Immature natural killer cell (primary cell): ENCODE results near the gene VAMP4. TPM values are rescaled to one million over a fixed set of nuclear protein-coding genes. Genes with fewer than 3 reads are reported as not detected.

ENCODE experiments used
- DNase-seq, 3 donors: peaks; one replicate each; pipeline ENCODE4 v3.0.0; 2022; ENCODE audit warnings: mixed read lengths in 1 of 3
- H3K27ac Mint-ChIP-seq, 6 donors: one replicate each; pipeline ENCODE4 v1.8.0; 2020; ENCODE audit warnings: mixed read lengths in 6 of 6, mild to moderate bottlenecking in 5 of 6, inconsistent platforms in 4 of 6, moderate library complexity in 3 of 6
- H3K27me3 Mint-ChIP-seq, 3 donors: one replicate each; pipeline ENCODE4 v1.8.0; 2020 to 2021; ENCODE audit warnings: low read depth in 3 of 3, mild to moderate bottlenecking in 3 of 3, mixed read lengths in 3 of 3, moderate library complexity in 3 of 3, inconsistent platforms in 1 of 3
- H3K36me3 Mint-ChIP-seq, 3 donors: one replicate each; pipeline ENCODE4 v1.8.0; 2020; ENCODE audit warnings: mixed read lengths in 3 of 3, inconsistent platforms in 2 of 3, mild to moderate bottlenecking in 2 of 3
- H3K4me1 Mint-ChIP-seq, 2 donors: one replicate each; pipeline ENCODE4 v1.8.0; 2020; ENCODE audit warnings: inconsistent platforms in 2 of 2, mild to moderate bottlenecking in 2 of 2, mixed read lengths in 2 of 2, moderate library complexity in 1 of 2
- H3K4me3 Mint-ChIP-seq, 5 donors: one replicate each; pipeline ENCODE4 v1.8.0; 2020; ENCODE audit warnings: mild to moderate bottlenecking in 5 of 5, mixed read lengths in 5 of 5, inconsistent platforms in 3 of 5, moderate library complexity in 3 of 5
- H3K9me3 Mint-ChIP-seq, 6 donors: one replicate each; pipeline ENCODE4 v1.8.0; 2020; ENCODE audit warnings: mild to moderate bottlenecking in 6 of 6, mixed read lengths in 6 of 6, inconsistent platforms in 4 of 6, moderate library complexity in 3 of 6
- polyA plus RNA-seq, 3 donors: library from polyadenylated mRNA; unstranded; fragments of 300-500 nt; fragmentation: Illumina TruSeq; gene quantifications; one replicate each; pipeline ENCODE4 v1.2.3, GENCODE V29; 2021

VAMP4 gene, protein sequence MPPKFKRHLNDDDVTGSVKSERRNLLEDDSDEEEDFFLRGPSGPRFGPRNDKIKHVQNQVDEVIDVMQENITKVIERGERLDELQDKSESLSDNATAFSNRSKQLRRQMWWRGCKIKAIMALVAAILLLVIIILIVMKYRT
- 10 to 100 TPM; 21.7 to 31.1 (median 24.0) TPM for polyA plus RNA-seq

DNA sequence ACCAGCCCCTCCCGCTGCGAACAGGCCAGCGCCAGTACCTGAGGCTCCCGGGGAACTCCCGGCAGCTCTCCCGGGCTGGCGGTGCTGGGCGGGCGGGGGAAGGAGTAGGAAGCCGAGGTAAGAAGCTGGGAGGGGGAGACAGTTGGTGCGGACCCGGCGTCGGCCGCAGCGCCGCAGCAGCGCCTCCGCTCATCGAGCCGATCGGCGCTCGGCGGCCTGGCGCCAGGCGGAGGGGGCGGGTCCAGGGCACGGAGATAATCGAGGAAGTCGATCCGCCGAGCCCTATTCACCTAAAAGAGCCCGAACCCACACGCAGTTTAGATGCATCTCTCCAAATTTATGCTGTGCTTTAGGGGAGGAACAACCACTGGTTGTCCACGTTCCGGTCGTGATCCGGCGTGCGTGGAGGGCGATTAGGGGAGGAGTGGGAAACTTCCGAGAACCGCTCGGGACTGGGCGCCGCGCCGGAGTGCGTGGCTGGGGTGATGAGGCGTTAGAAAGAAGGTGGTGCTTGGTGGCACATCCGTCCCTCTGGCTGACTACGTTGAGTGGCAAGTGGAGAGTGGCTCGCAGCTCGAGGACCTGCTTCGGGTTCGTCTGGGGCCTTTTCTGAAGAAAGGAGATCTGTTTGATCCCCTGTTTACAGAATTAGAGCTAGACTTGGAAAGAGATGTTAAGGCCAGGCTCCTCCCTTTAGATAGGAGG is at the start of gene VAMP4:
VAMP4 (minus strand) TSS at position 194 of the 705 bp plus-strand sequence. CDS start 3,651 bp downstream, outside the sequence.
- H3K27me3 Mint-ChIP-seq, result peaks cover 3 to 7% (median 5%) of the 10 kb centered on the region in 3 donors
- peaks cover 49 to 54% of the 10 kb centered on the region in 2 donors for H3K4me1 Mint-ChIP-seq
- H3K9me3 Mint-ChIP-seq, result no peaks in the 10 kb centered on the region
- H3K4me3 Mint-ChIP-seq, result peak within 1 kb of the TSS; percentile 94 to 99 (median 97)
- H3K27ac Mint-ChIP-seq, result peak within 1 kb of the TSS; percentile 97 to 100 (median 98)
- DNase-seq, result peak; percentile 85 to 88 (median 87)
- peaks cover 1% of the 10 kb centered on the region in 3 donors for H3K36me3 Mint-ChIP-seq

DNA sequence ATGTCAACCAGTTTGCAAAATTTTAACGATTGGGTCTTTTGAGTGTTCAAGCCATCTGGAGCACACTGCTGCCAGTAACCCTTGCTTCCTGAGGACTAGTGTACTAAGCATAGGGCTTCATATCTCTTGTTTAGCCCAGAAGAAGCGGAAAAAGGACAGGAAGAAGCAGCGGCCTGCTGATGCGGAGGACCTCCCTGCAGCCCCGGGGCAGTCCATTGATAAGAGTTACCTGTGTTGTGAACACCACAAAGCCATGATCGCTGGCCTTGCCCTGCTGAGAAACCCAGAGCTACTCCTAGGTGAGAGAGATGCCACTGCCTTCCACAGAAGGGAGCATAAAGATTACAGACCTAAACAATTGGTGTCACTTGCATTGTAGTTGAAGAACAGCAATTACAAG is 48.5 kb upstream of the VAMP4 start:
- H3K27me3 Mint-ChIP-seq, result no peaks in the 10 kb centered on the region
- H3K36me3 Mint-ChIP-seq, result peaks cover 20 to 56% (median 27%) of the 10 kb centered on the region in 3 donors
- no peak for DNase-seq
- H3K27ac Mint-ChIP-seq, result no peak overlapping the region
- peaks cover 15 to 33% of the 10 kb centered on the region in 2 donors for H3K4me1 Mint-ChIP-seq
- no peak overlapping the region for H3K4me3 Mint-ChIP-seq
- H3K9me3 Mint-ChIP-seq, result no peaks in the 10 kb centered on the region

DNA sequence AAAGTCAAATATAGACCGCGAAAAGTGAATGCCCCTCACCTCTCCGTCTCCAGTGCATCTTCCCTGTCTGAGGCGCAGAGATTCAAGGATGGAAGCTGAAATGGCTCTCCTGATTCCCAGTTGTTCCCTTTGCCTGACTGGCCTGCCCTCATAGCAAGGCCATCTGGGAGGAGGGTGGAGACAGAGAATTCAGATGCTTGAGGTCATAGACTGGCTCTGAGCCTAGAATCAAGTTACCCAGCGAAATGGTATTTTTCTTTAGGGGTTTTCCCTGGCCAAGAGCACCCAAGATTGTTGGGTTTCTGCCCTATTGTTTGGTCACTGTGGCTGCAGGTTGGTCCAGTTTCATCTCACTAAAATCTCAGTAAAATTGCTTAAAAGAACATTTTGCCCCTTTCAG is 46.8 kb upstream of the VAMP4 start:
- H3K27ac Mint-ChIP-seq, result no peak overlapping the region
- no peak for DNase-seq
- peaks cover 23 to 38% of the 10 kb centered on the region in 2 donors for H3K4me1 Mint-ChIP-seq
- H3K4me3 Mint-ChIP-seq, result no peak overlapping the region
- peaks cover 18 to 51% (median 27%) of the 10 kb centered on the region in 3 donors for H3K36me3 Mint-ChIP-seq
- H3K9me3 Mint-ChIP-seq, result no peaks in the 10 kb centered on the region
- peaks cover 0 to 1% (median 0%) of the 10 kb centered on the region in 3 donors for H3K27me3 Mint-ChIP-seq

DNA sequence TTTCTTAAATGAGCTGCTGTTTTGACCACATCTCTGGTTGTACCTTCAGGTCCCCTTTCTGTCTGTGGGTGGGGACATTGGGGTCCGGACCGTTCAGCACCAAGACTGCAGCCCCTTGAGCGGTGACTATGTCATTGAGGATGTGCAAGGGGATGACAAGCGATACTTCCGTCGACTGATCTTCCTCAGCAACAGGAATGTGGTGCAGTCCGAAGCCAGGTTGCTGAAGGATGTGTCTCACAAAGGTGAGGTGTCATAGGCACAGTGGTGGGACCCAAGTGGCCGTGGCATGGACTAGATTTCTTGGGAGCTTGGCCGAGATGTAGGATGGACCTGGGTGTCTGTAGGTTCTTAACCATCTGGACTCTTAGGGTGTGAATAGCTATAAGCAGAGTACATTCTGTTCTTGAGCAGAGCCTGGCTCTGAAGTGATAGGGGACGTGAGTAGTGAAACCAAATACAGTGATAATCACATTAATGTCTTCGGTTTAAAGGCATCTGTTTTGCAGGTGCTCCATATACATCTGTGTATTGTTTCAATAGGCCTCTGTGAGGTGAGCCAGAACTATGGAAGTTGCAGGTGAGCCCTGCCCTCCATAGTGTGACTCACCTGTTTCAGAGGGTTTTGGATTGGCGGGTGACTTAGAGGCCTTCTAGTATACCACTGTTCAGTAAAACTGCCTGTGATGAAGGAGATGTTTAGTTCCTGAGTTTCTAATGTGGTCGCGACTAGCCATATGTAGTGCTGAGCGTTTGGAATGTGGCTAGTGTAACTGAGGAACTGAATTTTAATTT is 46.0 kb upstream of the VAMP4 start:
- Mint-ChIP-seq H3K27me3 (peaks cover 0 to 1% (median 0%) of the 10 kb centered on the region in 3 donors), H3K4me3 (no peak overlapping the region), H3K27ac (no peak overlapping the region), H3K36me3 (peaks cover 21 to 52% (median 25%) of the 10 kb centered on the region in 3 donors), H3K9me3 (no peaks in the 10 kb centered on the region), H3K4me1 (peaks cover 28 to 44% of the 10 kb centered on the region in 2 donors)
- DNase-seq, result no peak

DNA sequence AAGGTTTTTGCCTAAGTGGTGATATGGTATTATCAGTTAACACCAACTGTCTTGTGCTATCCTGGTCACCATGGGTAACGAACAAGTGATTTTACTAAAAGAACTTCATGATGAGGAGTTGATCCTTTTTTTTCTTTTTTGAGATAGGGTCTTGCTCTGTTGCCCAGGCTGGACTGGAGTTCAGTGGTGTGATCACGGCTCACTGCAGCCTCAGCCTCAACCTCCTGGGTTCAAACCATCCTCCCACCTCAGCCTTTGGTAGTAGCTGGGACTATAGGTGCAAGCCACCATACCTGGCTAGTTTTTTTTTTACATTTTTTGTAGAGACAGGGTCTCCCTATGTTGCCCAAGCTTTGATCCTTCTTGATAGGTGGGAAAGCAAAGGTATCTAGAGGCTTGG is 44.7 kb upstream of the VAMP4 start:
- Mint-ChIP-seq H3K27me3 (peaks cover under 1 to 6% (median 4%) of the 10 kb centered on the region in 3 donors), H3K4me3 (no peak overlapping the region), H3K27ac (no peak overlapping the region), H3K9me3 (no peaks in the 10 kb centered on the region), H3K36me3 (peaks cover 20 to 50% (median 21%) of the 10 kb centered on the region in 3 donors), H3K4me1 (peaks cover 41 to 58% of the 10 kb centered on the region in 2 donors)
- DNase-seq, result no peak

DNA sequence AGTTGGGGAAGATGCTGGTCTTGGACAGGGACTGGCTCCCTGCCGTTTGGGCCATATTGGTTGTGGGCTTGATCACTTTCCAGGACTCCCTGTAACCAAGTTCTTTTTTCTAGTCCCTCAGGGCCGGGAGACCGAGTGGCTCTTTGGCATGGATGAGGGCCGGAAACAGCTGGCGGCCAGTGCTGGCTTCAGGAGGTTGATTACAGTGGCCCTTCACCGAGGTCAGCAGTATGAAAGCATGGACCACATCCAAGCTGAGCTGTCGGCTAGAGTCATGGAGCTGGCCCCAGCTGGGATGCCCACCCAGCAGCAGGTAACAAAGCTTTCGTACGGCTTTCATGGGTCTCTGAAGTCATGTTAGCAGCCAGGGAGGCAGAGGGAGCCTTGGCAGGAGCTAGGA is 43.9 kb upstream of the VAMP4 start:
- H3K27ac Mint-ChIP-seq, result peak overlapping the region in 2 of 6 donors; percentile 23 to 59
- H3K9me3 Mint-ChIP-seq, result no peaks in the 10 kb centered on the region
- peaks cover 49 to 65% of the 10 kb centered on the region in 2 donors for H3K4me1 Mint-ChIP-seq
- H3K4me3 Mint-ChIP-seq, result no peak overlapping the region
- peaks cover 7 to 11% (median 8%) of the 10 kb centered on the region in 3 donors for H3K27me3 Mint-ChIP-seq
- no peak for DNase-seq
- H3K36me3 Mint-ChIP-seq, result peaks cover 18 to 44% (median 20%) of the 10 kb centered on the region in 3 donors

DNA sequence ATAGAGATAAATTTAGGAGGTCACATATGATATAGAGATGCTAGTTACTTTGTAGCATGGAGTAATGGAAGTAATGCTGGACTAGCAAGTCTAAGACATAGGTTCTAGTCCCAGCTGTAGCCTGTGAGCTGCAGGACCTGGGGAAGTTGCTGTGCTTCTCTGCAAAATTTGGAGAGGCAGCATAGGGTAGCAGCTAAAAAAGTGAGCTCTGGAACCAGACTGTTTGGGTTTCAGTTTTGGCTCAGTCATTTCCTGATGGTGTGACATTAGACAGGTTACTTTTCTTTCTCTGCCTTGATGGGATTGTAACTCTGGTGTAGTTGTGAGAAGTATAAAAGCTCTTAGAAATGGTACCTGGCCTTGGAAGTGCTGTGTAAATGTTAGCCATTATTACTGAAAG is 42.9 kb upstream of the VAMP4 start:
- peaks cover 55 to 67% of the 10 kb centered on the region in 2 donors for H3K4me1 Mint-ChIP-seq
- no peaks in the 10 kb centered on the region for H3K9me3 Mint-ChIP-seq
- peak overlapping the region in 4 of 5 donors; percentile 18 to 43 (median 28) for H3K4me3 Mint-ChIP-seq
- H3K27me3 Mint-ChIP-seq, result peaks cover 7 to 11% (median 8%) of the 10 kb centered on the region in 3 donors
- no peak for DNase-seq
- peak overlapping the region in 5 of 6 donors; percentile 0 to 77 (median 44) for H3K27ac Mint-ChIP-seq
- H3K36me3 Mint-ChIP-seq, result peaks cover 14 to 38% (median 15%) of the 10 kb centered on the region in 3 donors

DNA sequence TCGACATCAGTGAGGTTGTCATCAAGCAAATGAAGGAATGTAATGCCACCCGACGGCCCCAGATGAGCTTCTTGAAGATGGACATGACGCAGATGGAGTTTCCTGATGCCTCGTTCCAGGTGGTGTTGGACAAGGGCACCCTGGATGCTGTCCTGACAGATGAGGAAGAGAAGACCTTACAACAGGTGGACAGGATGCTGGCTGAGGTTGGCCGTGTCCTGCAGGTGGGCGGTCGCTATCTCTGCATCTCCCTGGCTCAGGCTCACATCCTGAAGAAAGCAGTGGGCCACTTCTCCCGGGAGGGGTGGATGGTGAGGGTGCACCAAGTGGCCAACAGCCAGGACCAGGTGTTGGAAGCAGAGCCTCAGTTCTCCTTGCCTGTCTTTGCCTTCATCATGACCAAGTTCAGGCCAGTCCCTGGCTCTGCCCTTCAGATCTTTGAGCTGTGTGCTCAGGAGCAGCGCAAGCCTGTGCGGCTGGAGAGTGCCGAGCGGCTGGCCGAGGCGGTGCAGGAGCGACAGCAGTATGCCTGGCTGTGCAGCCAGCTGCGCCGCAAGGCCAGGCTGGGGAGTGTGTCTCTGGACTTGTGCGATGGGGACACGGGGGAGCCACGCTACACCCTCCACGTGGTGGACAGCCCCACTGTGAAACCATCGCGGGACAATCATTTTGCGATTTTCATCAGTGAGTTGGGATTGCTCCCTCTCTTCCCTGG is 42.1 kb upstream of the VAMP4 start:
- H3K27me3 Mint-ChIP-seq, result peaks cover 7 to 11% (median 8%) of the 10 kb centered on the region in 3 donors
- no peak for DNase-seq
- peaks cover 13 to 32% (median 14%) of the 10 kb centered on the region in 3 donors for H3K36me3 Mint-ChIP-seq
- H3K4me3 Mint-ChIP-seq, result peak overlapping the region in 4 of 5 donors; percentile 3 to 96 (median 71)
- no peaks in the 10 kb centered on the region for H3K9me3 Mint-ChIP-seq
- peak overlapping the region in 3 of 6 donors; percentile 31 to 99 (median 72) for H3K27ac Mint-ChIP-seq
- H3K4me1 Mint-ChIP-seq, result peaks cover 55 to 66% of the 10 kb centered on the region in 2 donors

DNA sequence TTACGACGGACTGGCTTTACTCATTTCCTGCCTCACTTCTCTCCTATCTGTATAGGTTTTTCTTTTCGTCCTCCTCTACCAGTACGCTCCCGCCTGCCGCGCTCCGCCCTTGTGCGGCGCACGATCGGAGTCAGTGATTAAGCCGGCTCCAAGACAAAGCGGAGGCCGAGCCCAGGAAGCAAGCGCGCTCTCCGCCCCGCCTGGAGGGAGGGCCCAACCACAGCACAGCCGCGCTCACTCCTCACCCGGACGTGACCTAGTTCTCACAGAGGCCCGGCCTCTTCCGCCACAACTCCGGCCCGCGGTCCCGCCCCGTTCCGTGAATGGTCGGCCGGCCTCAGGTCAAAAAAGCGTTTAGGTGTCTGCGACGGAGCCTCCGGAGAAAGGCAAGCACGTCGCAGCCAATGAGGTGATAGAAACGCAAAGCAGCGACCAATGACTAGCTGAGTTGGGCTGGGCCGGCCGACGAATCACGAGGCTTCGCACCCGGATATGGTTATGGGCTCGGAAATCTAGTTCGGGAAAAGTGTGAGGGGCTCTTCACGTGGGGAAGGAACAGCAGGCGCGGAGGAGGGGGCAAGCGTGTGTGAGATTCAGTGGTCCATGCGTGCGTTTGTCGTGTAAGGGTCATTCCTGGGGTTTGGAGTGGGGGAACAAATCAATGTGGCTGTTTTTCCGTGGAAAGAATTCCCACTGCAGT is 39.5 kb upstream of the VAMP4 start, which contains the start of gene METTL13:
METTL13 (plus strand) TSS at position 485 of the 700 bp plus-strand sequence. CDS start 308 bp downstream, outside the sequence.
- H3K9me3 Mint-ChIP-seq, result no peaks in the 10 kb centered on the region
- H3K36me3 Mint-ChIP-seq, result peaks cover 4 to 13% (median 5%) of the 10 kb centered on the region in 3 donors
- H3K27me3 Mint-ChIP-seq, result peaks cover 8 to 11% (median 11%) of the 10 kb centered on the region in 3 donors
- H3K4me1 Mint-ChIP-seq, result peaks cover 52 to 57% of the 10 kb centered on the region in 2 donors
- H3K4me3 Mint-ChIP-seq, result peak within 1 kb of the TSS; percentile 93 to 100 (median 96)
- peak; percentile 98 to 99 (median 99) for DNase-seq
- H3K27ac Mint-ChIP-seq, result peak within 1 kb of the TSS; percentile 94 to 99 (median 96)

DNA sequence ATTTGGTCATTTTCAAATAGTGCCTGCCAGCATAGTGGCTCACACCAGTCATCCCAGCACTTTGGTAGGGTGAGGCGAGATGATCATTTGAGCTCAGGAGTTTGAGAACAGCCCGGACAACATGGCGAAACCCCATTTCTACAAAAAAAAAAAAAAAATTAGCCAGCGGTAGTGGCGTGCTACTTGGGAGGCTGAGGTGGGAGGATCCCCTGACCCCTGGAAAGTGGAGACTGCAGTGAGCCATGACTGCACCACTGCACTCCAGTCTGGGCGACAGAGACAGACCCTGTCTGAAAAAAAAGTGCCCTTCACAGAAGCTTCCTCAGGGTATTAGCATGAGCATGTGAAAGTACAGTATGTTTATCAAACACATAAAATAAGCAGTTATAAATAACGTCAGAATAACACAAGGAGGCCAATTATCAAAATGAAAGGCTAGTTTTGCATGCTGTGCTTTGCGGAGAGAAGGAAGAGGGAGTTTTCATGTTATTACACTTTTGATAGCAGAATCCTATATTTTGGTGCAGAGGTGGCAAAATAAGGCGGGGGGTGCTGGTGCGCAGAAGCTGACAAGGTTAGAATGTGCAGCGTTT is 38.8 kb upstream of the VAMP4 start:
- DNase-seq, result no peak
- peaks cover 8 to 14% (median 11%) of the 10 kb centered on the region in 3 donors for H3K27me3 Mint-ChIP-seq
- peak overlapping the region; percentile 94 to 99 (median 96) for H3K27ac Mint-ChIP-seq
- peaks cover 51 to 53% of the 10 kb centered on the region in 2 donors for H3K4me1 Mint-ChIP-seq
- H3K9me3 Mint-ChIP-seq, result no peaks in the 10 kb centered on the region
- H3K4me3 Mint-ChIP-seq, result peak overlapping the region; percentile 93 to 100 (median 96)
- peaks cover 4 to 13% (median 5%) of the 10 kb centered on the region in 3 donors for H3K36me3 Mint-ChIP-seq

DNA sequence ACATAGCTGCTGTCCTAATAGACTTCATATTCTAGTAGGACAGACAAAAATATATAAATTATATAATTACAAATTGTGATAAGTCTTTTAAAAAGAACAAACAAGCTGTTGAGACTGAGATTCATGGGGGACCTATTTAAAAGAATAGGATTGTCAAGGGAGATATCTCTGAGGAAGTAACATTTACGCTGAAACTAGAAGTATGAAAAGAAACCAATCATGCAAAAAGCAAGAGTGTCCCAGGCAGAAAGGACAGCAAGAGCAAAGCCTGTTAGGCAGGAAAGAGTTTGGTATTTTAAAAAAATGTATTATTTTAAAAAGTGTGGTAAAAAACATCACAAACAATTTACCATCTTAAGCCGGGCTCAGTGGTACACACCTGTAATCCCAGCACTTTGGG is 30.4 kb upstream of the VAMP4 start:
- Mint-ChIP-seq H3K27ac (no peak overlapping the region), H3K27me3 (peaks cover 3 to 9% (median 7%) of the 10 kb centered on the region in 3 donors), H3K9me3 (no peaks in the 10 kb centered on the region), H3K4me3 (no peak overlapping the region), H3K36me3 (no peaks in the 10 kb centered on the region), H3K4me1 (no peaks in the 10 kb centered on the region)
- DNase-seq, result no peak

DNA sequence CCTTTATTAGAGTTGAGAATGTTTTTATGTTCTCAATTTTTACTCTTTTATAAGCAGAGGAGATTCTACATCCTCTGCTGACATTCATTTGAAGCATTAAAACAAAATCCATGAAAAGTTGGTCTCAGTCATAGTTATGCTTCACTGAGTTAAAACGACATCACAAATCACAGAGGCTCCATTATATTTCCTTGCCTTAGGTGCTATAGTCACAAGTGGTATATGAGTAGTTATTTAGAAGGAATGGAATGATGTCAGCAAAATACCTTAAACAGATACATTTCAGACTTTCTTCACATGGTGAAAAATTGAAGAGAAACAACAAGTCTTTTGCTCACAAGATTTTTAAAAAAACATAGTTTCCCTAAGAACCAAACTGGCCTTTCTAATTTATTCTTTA is 27.9 kb upstream of the VAMP4 start:
- Mint-ChIP-seq H3K36me3 (no peaks in the 10 kb centered on the region), H3K27me3 (peaks cover 0 to 5% (median 1%) of the 10 kb centered on the region in 3 donors), H3K4me1 (no peaks in the 10 kb centered on the region), H3K9me3 (no peaks in the 10 kb centered on the region), H3K27ac (no peak overlapping the region), H3K4me3 (no peak overlapping the region)
- no peak for DNase-seq
